ENCODE results near the gene GOLGA6D.
"Not testable (repeated sequence)": the region's sequence is repeated elsewhere in the genome, so short reads cannot be mapped to it uniquely, and the experiment has no call there.

The GOLGA6D gene

GRCh38 chr15:75282572-75282971 is at the start of gene GOLGA6D:
TSS of gene GOLGA6D (plus strand) at chr15:75282835. CDS start at chr15:75282876, 41 bp downstream.
- in situ Hi-C loops (cut with MboI; ENCODE audit: low sequenced_read_pairs) = not testable (repeated sequence)

GRCh38 chr15:75233504-75234190 is 49.0 kb upstream of the GOLGA6D start:
- in situ Hi-C loops (cut with MboI; ENCODE audit: low sequenced_read_pairs) = no loop called here

- in situ Hi-C loops (cut with MboI; ENCODE audit: low sequenced_read_pairs) = no loop called here
Observed at GRCh38 chr15:75234191-75234810, 48.3 kb upstream of the GOLGA6D start.

- in situ Hi-C loops (cut with MboI; ENCODE audit: low sequenced_read_pairs) = no loop called here
Observed at GRCh38 chr15:75235051-75235673, 47.5 kb upstream of the GOLGA6D start.

GRCh38 chr15:75235760-75236729 is 46.6 kb upstream of the GOLGA6D start:
- in situ Hi-C loops (cut with MboI; ENCODE audit: low sequenced_read_pairs) = no loop called here

GRCh38 chr15:75237316-75237982 is 45.2 kb upstream of the GOLGA6D start:
- in situ Hi-C loops (cut with MboI; ENCODE audit: low sequenced_read_pairs) = no loop called here

GRCh38 chr15:75238150-75238549 is 44.5 kb upstream of the GOLGA6D start:
- in situ Hi-C loops (cut with MboI; ENCODE audit: low sequenced_read_pairs) = no loop called here

- in situ Hi-C loops (cut with MboI; ENCODE audit: low sequenced_read_pairs) = not testable (repeated sequence)
Observed at GRCh38 chr15:75245741-75246140, 36.9 kb upstream of the GOLGA6D start.

GRCh38 chr15:75248991-75249390 is 33.6 kb upstream of the GOLGA6D start:
- in situ Hi-C loops (cut with MboI; ENCODE audit: low sequenced_read_pairs) = not testable (repeated sequence)

- in situ Hi-C loops (cut with MboI; ENCODE audit: low sequenced_read_pairs) = no loop called here
Observed at GRCh38 chr15:75249726-75250125, 32.9 kb upstream of the GOLGA6D start.

GRCh38 chr15:75251343-75251742 is 31.3 kb upstream of the GOLGA6D start:
- in situ Hi-C loops (cut with MboI; ENCODE audit: low sequenced_read_pairs) = not testable (repeated sequence)

GRCh38 chr15:75252285-75252684 is 30.4 kb upstream of the GOLGA6D start:
- in situ Hi-C loops (cut with MboI; ENCODE audit: low sequenced_read_pairs) = not testable (repeated sequence)

GRCh38 chr15:75258034-75258433 is 24.6 kb upstream of the GOLGA6D start, which contains the start of gene GOLGA6C:
TSS of gene GOLGA6C (plus strand) at chr15:75258334. CDS start at chr15:75258599, 265 bp downstream.
- in situ Hi-C loops (cut with MboI; ENCODE audit: low sequenced_read_pairs) = not testable (repeated sequence)

GRCh38 chr15:75258620-75259343 is 23.9 kb upstream of the GOLGA6D start:
- in situ Hi-C loops (cut with MboI; ENCODE audit: low sequenced_read_pairs) = not testable (repeated sequence)

GRCh38 chr15:75259873-75260272 is 22.8 kb upstream of the GOLGA6D start:
- in situ Hi-C loops (cut with MboI; ENCODE audit: low sequenced_read_pairs) = not testable (repeated sequence)

GRCh38 chr15:75273751-75274359 is 8.8 kb upstream of the GOLGA6D start:
- in situ Hi-C loops (cut with MboI; ENCODE audit: low sequenced_read_pairs) = not testable (repeated sequence)

- in situ Hi-C loops (cut with MboI; ENCODE audit: low sequenced_read_pairs) = not testable (repeated sequence)
Observed at GRCh38 chr15:75274509-75275107, 8.0 kb upstream of the GOLGA6D start.

- in situ Hi-C loops (cut with MboI; ENCODE audit: low sequenced_read_pairs) = not testable (repeated sequence)
Observed at GRCh38 chr15:75275617-75276016, 7.0 kb upstream of the GOLGA6D start.

GRCh38 chr15:75278497-75278896 is 4.1 kb upstream of the GOLGA6D start:
- in situ Hi-C loops (cut with MboI; ENCODE audit: low sequenced_read_pairs) = not testable (repeated sequence)

All from HL-60/S4 treated with retinoic acid at 250 ng/mL for 4 days and 3 days (cell line).